HepG2 (cell line): ENCODE measurements around the gene LIN28B. TPM values are rescaled to one million over a fixed set of nuclear protein-coding genes. Genes with fewer than 3 reads are reported as not detected.

Source experiments
- ATAC-seq: fragments of 200-7000 bp; cut with Tn5 transposase; 3 replicates; pipeline ENCODE4 v1.9.1; 2020; ENCODE audit warnings: mild to moderate bottlenecking, moderate library complexity
- BruUV-seq: library from RNA; stranded (reverse); fragments of 400-500 nt; replicated peaks from 2 replicates; lab custom pipeline; 2021; lab: Mats Ljungman, UMichigan
- CTCF ChIA-PET: fragments of 300-600 bp; formaldehyde crosslinking; extraction: SDS; loops from one replicate; lab custom pipeline; 2021; ENCODE audit warnings: low total read pairs, inconsistent platforms, low intra/inter-chr PET ratio; lab: Yijun Ruan, JAX
- POLR2A ChIA-PET: fragments of 350-600 bp; sonication (Branson Sonifier 250); formaldehyde crosslinking; loops from one replicate; lab custom pipeline; 2020; ENCODE audit warnings: antibody characterized with exemption, inconsistent platforms; lab: Yijun Ruan, JAX
- DNase-seq: peaks from one replicate; pipeline ENCODE4 v3.0.0-alpha.2; 2015; ENCODE audit warnings: low spot score
- FAIRE-seq: peaks from 3 replicates; lab custom pipeline; 2011; peaks lifted over from hg19 to GRCh38; lab: Jason Lieb, UNC
- H2AFZ ChIP-seq: one replicate; pipeline ENCODE4 v1.6.1; 2011; ENCODE audit warnings: low read length, inconsistent platforms
- H3K27ac ChIP-seq: fragments of 300-600 bp; 3 replicates; pipeline ENCODE4 v1.8.0; 2011; ENCODE audit warnings: mixed run types, mild to moderate bottlenecking, mixed read lengths, low read length, inconsistent platforms; ENCODE audit not compliant: insufficient read depth; ENCODE audit errors: extremely low read length
- H3K27me3 ChIP-seq, 2 experiments: fragments of 200-600 bp in 1 of 2; 2 replicates in 1 of 2; 3 replicates in 1 of 2; pipeline versions ENCODE4 v1.6.0 to v1.8.0; 2011; ENCODE audit warnings: low read length in 2 of 2, mild to moderate bottlenecking in 2 of 2, moderate library complexity in 2 of 2, inconsistent platforms in 1 of 2; ENCODE audit not compliant: insufficient read depth in 2 of 2, control insufficient read depth in 1 of 2
- H3K36me3 ChIP-seq, 2 experiments: fragments of 200-600 bp in 1 of 2; replicated peaks in 1 of 2; 2 replicates in 1 of 2; 3 replicates in 1 of 2; pipeline versions ENCODE4 v1.5.1 to v1.8.0; 2011; ENCODE audit warnings: low read length in 2 of 2, inconsistent platforms in 1 of 2; ENCODE audit not compliant: insufficient read depth in 2 of 2, control insufficient read depth in 1 of 2
- H3K4me1 ChIP-seq: 2 replicates; pipeline ENCODE4 v1.5.1; 2012; ENCODE audit warnings: low read length, inconsistent platforms; ENCODE audit not compliant: insufficient read depth
- H3K4me2 ChIP-seq: 2 replicates; pipeline ENCODE4 v1.6.0; 2011; ENCODE audit warnings: low read depth, low read length, inconsistent platforms
- H3K4me3 ChIP-seq, 3 experiments: fragments of 200-600 bp in 1 of 3; sonication (generic), shearing (Covaris generic) in 1 of 3; replicated peaks in 1 of 3; 2 replicates each; pipeline ENCODE4 v1.5.1; 2011 to 2016; ENCODE audit warnings: low read length in 3 of 3, inconsistent platforms in 2 of 3, low read depth in 2 of 3, mild to moderate bottlenecking in 2 of 3, control low read depth in 1 of 3, mixed read lengths in 1 of 3; ENCODE audit not compliant: insufficient read depth in 1 of 3
- H3K79me2 ChIP-seq: one replicate; pipeline ENCODE4 v1.6.1; 2011; ENCODE audit warnings: low read length, inconsistent platforms; ENCODE audit not compliant: insufficient read depth
- H3K9ac ChIP-seq: 2 replicates; pipeline ENCODE4 v1.6.0; 2011; ENCODE audit warnings: mild to moderate bottlenecking, low read depth, low read length, inconsistent platforms; ENCODE audit not compliant: insufficient read depth
- H3K9me3 ChIP-seq: 2 replicates; pipeline ENCODE4 v1.5.1; 2012; ENCODE audit warnings: mild to moderate bottlenecking, low read length
- H4K20me1 ChIP-seq: 2 replicates; pipeline ENCODE4 v1.6.0; 2011; ENCODE audit warnings: inconsistent platforms, mild to moderate bottlenecking, low read length, moderate library complexity; ENCODE audit not compliant: insufficient read depth
- CBFB ChIP-seq: sonication (generic); formaldehyde crosslinking; IDR thresholded peaks from 2 replicates; pipeline ENCODE4 v1.4.0; 2020; ENCODE audit warnings: missing genetic modification reagents
- CC2D1A ChIP-seq: sonication (generic); formaldehyde crosslinking; IDR thresholded peaks from 2 replicates; pipeline ENCODE4 v1.8.1; 2023; ENCODE audit warnings: mild to moderate bottlenecking, missing genetic modification reagents
- HMG20A ChIP-seq: IDR thresholded peaks from 2 replicates; pipeline ENCODE4 v1.6.1; 2016; ENCODE audit warnings: borderline replicate concordance
- HNRNPH1 ChIP-seq: fragments of 200-400 bp; formaldehyde crosslinking; optimal IDR thresholded peaks from 2 replicates; pipeline ENCODE3; 2017; ENCODE audit warnings: mild to moderate bottlenecking, low read depth, low read length
- NFKBIZ ChIP-seq: IDR thresholded peaks from 2 replicates; pipeline ENCODE4 v1.6.1; 2018; ENCODE audit warnings: missing genetic modification reagents, missing compliant biosample characterization
- NR2F2 ChIP-seq: IDR thresholded peaks from 2 replicates; pipeline ENCODE4 v1.6.1; 2012; ENCODE audit warnings: low read depth, inconsistent platforms, borderline replicate concordance
- PLRG1 ChIP-seq: fragments of 450-650 bp; conservative IDR thresholded peaks from 2 replicates; pipeline ENCODE4 v1.6.1; 2016
- TFDP2 ChIP-seq: sonication (generic); formaldehyde crosslinking; IDR thresholded peaks from 2 replicates; pipeline ENCODE4 v1.4.0; 2020; ENCODE audit warnings: missing genetic modification reagents
- XRCC5 ChIP-seq: fragments of 200-400 bp; formaldehyde crosslinking; optimal IDR thresholded peaks from 2 replicates; pipeline ENCODE3; 2017; ENCODE audit warnings: mild to moderate bottlenecking, low read length
- ZNF354B ChIP-seq: sonication (generic); formaldehyde crosslinking; IDR thresholded peaks from 2 replicates; pipeline ENCODE4 v1.8.0; 2022; ENCODE audit warnings: mild to moderate bottlenecking, missing genetic modification reagents
- ZNF570 ChIP-seq: sonication (generic); formaldehyde crosslinking; IDR thresholded peaks from 2 replicates; pipeline ENCODE4 v1.4.0; 2020; ENCODE audit warnings: mild to moderate bottlenecking, missing genetic modification reagents, borderline replicate concordance
- ZNF646 ChIP-seq: sonication (generic); formaldehyde crosslinking; IDR thresholded peaks from 2 replicates; pipeline ENCODE4 v1.9.0; 2021; ENCODE audit warnings: mild to moderate bottlenecking, missing genetic modification reagents
- ZNF816 ChIP-seq: sonication (generic); formaldehyde crosslinking; IDR thresholded peaks from 2 replicates; pipeline ENCODE4 v1.8.0; 2022; ENCODE audit warnings: missing genetic modification reagents, mild to moderate bottlenecking, borderline replicate concordance
- WGBS: methylation state at CpG from one replicate; pipeline ENCODE4 v1.1.6; 2017; ENCODE audit warnings: low lambda C conversion rate; 5-methylcytosine and 5-hydroxymethylcytosine counted together
- in situ Hi-C: cut with HindIII; loops from 2 replicates; pipeline ENCODE4 v1.10.0; 2017; ENCODE audit warnings: low pct_unique_long_range_greater_than_20kb; ENCODE audit not compliant: extremely low pct_ligation_motif_present
- intact Hi-C: fragments of 100-400 bp; cut with micrococcal nuclease; formaldehyde crosslinking; loops from one replicate; pipeline ENCODE4 v1.10.0; 2022; ENCODE audit not compliant: unreplicated experiment
- polyA plus RNA-seq, 8 experiments: library from polyadenylated mRNA; depleted of rRNA in 3 of 8; stranded (reverse) in 7 of 8; unstranded in 1 of 8; fragments of >200 nt; fragmentation: Illumina TruSeq in 4 of 8; extraction: Trizol in 4 of 8; gene quantifications; 2 replicates each; pipeline versions ENCODE4 v1.2.1 to v1.2.3, GENCODE V29; 2011 to 2016; ENCODE audit warnings: low read depth in 4 of 8, missing spikeins in 1 of 8, mixed read lengths in 1 of 8; ENCODE audit not compliant: insufficient read depth in 1 of 8
- total RNA-seq, 5 experiments: library from RNA; depleted of rRNA; stranded (reverse); fragments of >200 nt; fragmentation: Illumina TruSeq; extraction: Trizol; gene quantifications; 2 replicates each; pipeline ENCODE4 v1.2.3, GENCODE V29; 2016; ENCODE audit warnings: low read depth in 1 of 5
- TF ChIP-seq, protein P1 (sequence below), 2 experiments: sonication (generic) in 1 of 2; formaldehyde crosslinking in 1 of 2; IDR thresholded peaks; 2 replicates each; pipeline versions ENCODE4 v1.5.1 to v1.6.1; 2011 to 2020; ENCODE audit warnings: borderline replicate concordance in 1 of 2, low read depth in 1 of 2, low read length in 1 of 2, mild to moderate bottlenecking in 1 of 2, missing genetic modification reagents in 1 of 2, moderate library complexity in 1 of 2

The LIN28B gene
- total and polyA plus RNA-seq, 2 of the 13 experiments (the other 11 are each of a cell fraction or from before 2014, with no cell fraction given): 14.5 to 56.8 TPM

DNA sequence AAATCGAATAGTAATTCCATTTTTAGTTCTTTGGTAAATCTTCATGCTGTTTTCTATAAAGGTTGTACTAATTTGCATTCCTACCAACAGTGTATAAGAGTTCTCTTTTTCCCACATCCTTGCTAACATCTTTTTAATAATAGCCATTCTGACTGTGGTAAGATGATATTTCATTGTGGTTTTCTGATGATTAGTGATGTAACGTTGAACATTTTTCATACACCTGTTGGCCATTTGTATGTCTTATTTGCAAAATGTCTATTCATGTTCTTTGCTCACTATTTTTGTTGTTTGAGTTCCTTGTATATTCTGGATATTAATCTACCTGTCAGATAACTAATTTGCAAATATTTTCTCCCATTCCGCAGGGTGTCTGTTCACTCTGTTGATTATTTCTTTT lies 64.5 kb downstream of the LIN28B start:
- H2AFZ ChIP-seq: no peak overlapping the region
- CTCF ChIA-PET: no interaction called here
- intact Hi-C loops: no loop called here
- peaks cover 11% of the 10 kb centered on the region; the same call in 1 of the 2 replicates for H3K4me1 ChIP-seq
- WGBS: 83% methylated on average over 3 of the region's 3 CpGs
- H3K27me3 ChIP-seq: no peaks in the 10 kb centered on the region
- no peak overlapping the region for H3K4me3 ChIP-seq
- no peaks in the 10 kb centered on the region for H3K9me3 ChIP-seq
- H3K9ac ChIP-seq: no peak overlapping the region
- H3K79me2 ChIP-seq: peaks cover 23% of the 10 kb centered on the region
- BruUV-seq: no TSS peak
- H3K36me3 ChIP-seq: no peaks in the 10 kb centered on the region; a peak in 1 of 5 replicates
- POLR2A ChIA-PET: no interaction called here
- FAIRE-seq: no peak
- in situ Hi-C loops: no loop called here
- no peak for DNase-seq
- no peak overlapping the region for H3K27ac ChIP-seq
- no peak overlapping the region for H3K4me2 ChIP-seq
- no peak for ATAC-seq
- no peaks in the 10 kb centered on the region for H4K20me1 ChIP-seq
- TF ChIP-seq ZNF816 (CRISPR knock-in tag): no peak
- TF ChIP-seq CC2D1A: no peak
- no peak for TF ChIP-seq NFKBIZ (CRISPR knock-in tag)
- TF ChIP-seq ZNF570: no peak
- no peak for TF ChIP-seq NR2F2
- TF ChIP-seq XRCC5: no peak
- TF ChIP-seq PLRG1: no peak
- no peak for TF ChIP-seq HNRNPH1
- TF ChIP-seq TFDP2 (CRISPR knock-in tag): no peak
- TF ChIP-seq, protein P1, sequence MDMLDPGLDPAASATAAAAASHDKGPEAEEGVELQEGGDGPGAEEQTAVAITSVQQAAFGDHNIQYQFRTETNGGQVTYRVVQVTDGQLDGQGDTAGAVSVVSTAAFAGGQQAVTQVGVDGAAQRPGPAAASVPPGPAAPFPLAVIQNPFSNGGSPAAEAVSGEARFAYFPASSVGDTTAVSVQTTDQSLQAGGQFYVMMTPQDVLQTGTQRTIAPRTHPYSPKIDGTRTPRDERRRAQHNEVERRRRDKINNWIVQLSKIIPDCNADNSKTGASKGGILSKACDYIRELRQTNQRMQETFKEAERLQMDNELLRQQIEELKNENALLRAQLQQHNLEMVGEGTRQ (IDR thresholded peaks at IDR 0.05; ENCODE audit: low read depth, low read length): no peak
- TF ChIP-seq, protein P1 (CRISPR knock-in tag; IDR thresholded peaks at IDR 0.05; ENCODE audit: borderline replicate concordance): no peak
- TF ChIP-seq HMG20A (CRISPR knock-in tag): no peak
- no peak for TF ChIP-seq CBFB (CRISPR knock-in tag)
- TF ChIP-seq ZNF354B (CRISPR knock-in tag): no peak
- TF ChIP-seq ZNF646 (CRISPR knock-in tag): no peak
